Astrocyte of the cerebellum (primary cell): ENCODE results near the gene CTF1.

ENCODE experiments used
- DNase-seq: peaks from one replicate; pipeline ENCODE4 v3.0.0-alpha.2; 2011; ENCODE audit warnings: low read depth
- H3K4me3 ChIP-seq: 2 replicates; pipeline ENCODE4 v1.5.1; 2011; ENCODE audit warnings: mild to moderate bottlenecking, low read depth, low read length, moderate library complexity
- CTCF ChIP-seq: IDR thresholded peaks from 2 replicates; pipeline ENCODE4 v1.5.1; 2012; ENCODE audit warnings: low read length, low read depth, moderate library complexity, mild to moderate bottlenecking; ENCODE audit errors: missing control alignments
- in situ Hi-C: cut with HindIII; loops from 2 replicates; pipeline ENCODE4 v1.10.0; 2017; ENCODE audit warnings: low sequenced_read_pairs

Gene CTF1

GRCh38 chr16:30901201-30902028 lies 5.0 kb downstream of the CTF1 start:
- H3K4me3 ChIP-seq, result peak overlapping the region; percentile 31
- in situ Hi-C loops, result no loop called here
- TF ChIP-seq CTCF, result no peak
- DNase-seq, result no peak

GRCh38 chr16:30902029-30902972 lies 5.9 kb downstream of the CTF1 start:
- H3K4me3 ChIP-seq, result peak overlapping the region; percentile 35
- in situ Hi-C loops, result no loop called here
- TF ChIP-seq CTCF, result no peak
- DNase-seq, result no peak

- TF ChIP-seq CTCF, result no peak
- no peak for DNase-seq
- in situ Hi-C loops, result no loop called here
- H3K4me3 ChIP-seq, result no peak overlapping the region
These were observed 6.6 kb downstream of the CTF1 start for GRCh38 chr16:30903002-30903401.

- no peak for DNase-seq
- in situ Hi-C loops, result no loop called here
- TF ChIP-seq CTCF, result no peak
- H3K4me3 ChIP-seq, result no peak overlapping the region
These were observed 7.2 kb downstream of the CTF1 start for GRCh38 chr16:30903596-30903995.

GRCh38 chr16:30904114-30904780 lies 7.8 kb downstream of the CTF1 start:
- in situ Hi-C loops, result no loop called here
- no peak for DNase-seq
- no peak for TF ChIP-seq CTCF

GRCh38 chr16:30907064-30907463 lies 10.7 kb downstream of the CTF1 start:
- TF ChIP-seq CTCF, result no peak
- no peak overlapping the region for H3K4me3 ChIP-seq
- in situ Hi-C loops, result no loop called here
- DNase-seq, result no peak

More at GRCh38 chr16:30904114-30904780, 7.8 kb downstream of the CTF1 start:
- H3K4me3 ChIP-seq, result no peak overlapping the region
